Upper lobe of right lung (tissue), 1 donor: Measurements from ENCODE around the gene FKBP10. TPM values are rescaled to one million over a fixed set of nuclear protein-coding genes. Genes with fewer than 3 reads are reported as not detected.

ENCODE experiments used
- ATAC-seq: fragments of 200-7000 bp; cut with Tn5 transposase; one replicate; pipeline ENCODE4 v1.9.1; 2020; ENCODE audit warnings: mild to moderate bottlenecking, moderate library complexity
- DNase-seq: peaks from one replicate; pipeline ENCODE4 v3.0.0-alpha.2; 2020
- H3K27ac ChIP-seq: fragments of 200-600 bp; one replicate; pipeline ENCODE4 v1.8.0; 2022
- H3K27me3 ChIP-seq: fragments of 200-600 bp; one replicate; pipeline ENCODE4 v1.8.0; 2022; ENCODE audit warnings: mild to moderate bottlenecking
- H3K36me3 ChIP-seq: fragments of 200-600 bp; one replicate; pipeline ENCODE4 v1.8.0; 2022
- H3K4me1 ChIP-seq: fragments of 200-600 bp; one replicate; pipeline ENCODE4 v1.8.0; 2022
- H3K4me3 ChIP-seq: fragments of 200-600 bp; one replicate; pipeline ENCODE4 v1.8.0; 2022; ENCODE audit warnings: mild to moderate bottlenecking
- H3K9me3 ChIP-seq: fragments of 200-600 bp; one replicate; pipeline ENCODE4 v1.8.0; 2022
- CTCF ChIP-seq: fragments of 200-600 bp; IDR thresholded peaks from one replicate; pipeline ENCODE4 v1.8.0; 2022; ENCODE audit warnings: antibody characterized with exemption
- intact Hi-C: fragments of 100-400 bp; cut with DNase I; formaldehyde crosslinking; loops from one replicate; pipeline ENCODE4 v1.11.0; 2022
- total RNA-seq: library from RNA; stranded (reverse); fragmentation: NEBNext Ultra II Directional; extraction: Animal tissue kit (Norgen Biotek cat#: 25700); gene quantifications from one replicate; pipeline ENCODE4 v1.2.1, GENCODE V29; 2021
- donor health status: DM: no; HTN: yes; CAD: no; lungs with severe emphysema.

Gene FKBP10
- total RNA-seq, 1 donor from 2014 or later, result 34.5 TPM

DNA sequence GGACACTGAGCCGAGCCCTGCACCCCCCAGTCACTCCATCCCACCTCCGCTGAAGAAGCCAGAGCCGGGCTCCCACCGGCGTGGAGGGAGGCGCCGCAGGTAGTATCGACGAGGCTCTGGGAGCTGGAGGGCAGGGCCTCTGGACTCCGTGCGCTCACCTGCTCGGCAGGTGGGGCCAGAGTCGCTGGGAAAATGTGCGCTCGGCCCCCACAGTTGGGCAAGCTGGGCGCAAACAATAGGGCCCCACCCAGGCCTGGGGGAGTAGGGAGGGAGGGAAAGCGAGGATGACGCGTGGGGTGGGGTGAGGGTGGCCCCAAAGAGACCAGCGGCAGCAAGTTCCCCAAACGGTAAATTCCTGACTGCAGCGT lies 27.0 kb upstream of the FKBP10 start:
- peak overlapping the region; percentile 87 for H3K27ac ChIP-seq
- H3K27me3 ChIP-seq, result no peaks in the 10 kb centered on the region
- no peak for TF ChIP-seq CTCF
- H3K9me3 ChIP-seq, result no peaks in the 10 kb centered on the region
- ATAC-seq, result peak; percentile 53
- peak overlapping the region; percentile 77 for H3K4me3 ChIP-seq
- no peaks in the 10 kb centered on the region for H3K36me3 ChIP-seq
- intact Hi-C loops, result no loop called here
- peaks cover 41% of the 10 kb centered on the region for H3K4me1 ChIP-seq
- DNase-seq, result peak; percentile 86

DNA sequence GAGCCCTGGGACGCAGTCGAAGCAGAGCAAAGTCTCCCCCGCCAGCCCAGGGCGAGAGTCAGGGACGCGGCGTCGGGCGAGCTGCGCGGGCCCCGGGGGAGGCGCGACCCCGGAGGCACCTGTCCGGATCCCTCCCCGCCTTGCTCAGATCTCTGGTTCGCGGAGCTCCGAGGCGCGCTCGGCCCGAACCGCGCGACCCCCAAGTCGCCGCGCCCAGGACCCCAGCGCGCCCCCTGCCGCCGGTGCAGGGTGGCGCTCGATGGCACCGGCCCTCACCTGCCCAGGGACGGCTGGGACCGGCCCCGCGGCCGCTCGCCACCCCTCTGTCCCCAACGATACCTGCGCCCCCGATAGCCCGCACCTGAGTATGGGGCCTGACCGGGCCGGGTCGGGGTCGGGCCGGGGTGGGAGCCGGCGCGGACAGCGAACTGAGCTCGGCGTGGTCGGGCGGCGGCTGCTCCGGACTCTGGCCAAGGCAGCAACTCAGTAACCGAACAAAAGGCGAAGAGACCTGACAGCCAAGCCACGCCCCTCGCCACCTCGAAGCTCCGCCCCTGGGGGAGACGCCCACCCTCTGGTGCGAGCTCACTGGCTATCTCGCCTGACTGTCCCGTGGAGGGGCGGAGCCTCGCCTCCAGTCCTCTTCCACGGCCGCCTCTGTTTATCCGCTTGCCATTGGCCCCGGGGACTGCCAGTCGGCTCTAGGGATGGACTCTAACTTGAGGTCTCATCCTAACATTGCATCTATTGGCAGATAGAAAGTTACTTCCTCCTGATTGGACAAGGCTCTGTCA lies 26.4 kb upstream of the FKBP10 start, which contains the start of gene JUP:
JUP (minus strand) TSS at position 485 of the 794 bp plus-strand sequence. CDS start 14,857 bp downstream, outside the sequence.
- peak; percentile 96 for ATAC-seq
- Histone ChIP-seq H3K4me1 (peaks cover 37% of the 10 kb centered on the region), H3K27ac (peak within 1 kb of the TSS; percentile 87), H3K36me3 (no peaks in the 10 kb centered on the region), H3K9me3 (no peaks in the 10 kb centered on the region), H3K27me3 (no peaks in the 10 kb centered on the region), H3K4me3 (peak within 1 kb of the TSS; percentile 77)
- intact Hi-C loops, result no loop called here
- DNase-seq, result peak; percentile 100
- TF ChIP-seq CTCF, result peak; percentile 64

GRCh38 chr17:41787021-41787418 lies 25.8 kb upstream of the FKBP10 start:
- no peak for DNase-seq
- no peak for ATAC-seq
- intact Hi-C loops, result no loop called here
- Histone ChIP-seq H3K4me3 (no peak overlapping the region), H3K27ac (peak overlapping the region; percentile 12), H3K4me1 (peaks cover 31% of the 10 kb centered on the region), H3K9me3 (no peaks in the 10 kb centered on the region), H3K27me3 (no peaks in the 10 kb centered on the region), H3K36me3 (no peaks in the 10 kb centered on the region)
- no peak for TF ChIP-seq CTCF

- Histone ChIP-seq H3K4me3 (no peak overlapping the region), H3K4me1 (peaks cover 32% of the 10 kb centered on the region), H3K27ac (peak overlapping the region; percentile 55), H3K9me3 (no peaks in the 10 kb centered on the region), H3K27me3 (no peaks in the 10 kb centered on the region), H3K36me3 (no peaks in the 10 kb centered on the region)
- peak; percentile 80 for DNase-seq
- intact Hi-C loops, result no loop called here
- no peak for TF ChIP-seq CTCF
- peak; percentile 87 for ATAC-seq
These were observed 19.7 kb upstream of the FKBP10 start for GRCh38 chr17:41792845-41793783.

DNA sequence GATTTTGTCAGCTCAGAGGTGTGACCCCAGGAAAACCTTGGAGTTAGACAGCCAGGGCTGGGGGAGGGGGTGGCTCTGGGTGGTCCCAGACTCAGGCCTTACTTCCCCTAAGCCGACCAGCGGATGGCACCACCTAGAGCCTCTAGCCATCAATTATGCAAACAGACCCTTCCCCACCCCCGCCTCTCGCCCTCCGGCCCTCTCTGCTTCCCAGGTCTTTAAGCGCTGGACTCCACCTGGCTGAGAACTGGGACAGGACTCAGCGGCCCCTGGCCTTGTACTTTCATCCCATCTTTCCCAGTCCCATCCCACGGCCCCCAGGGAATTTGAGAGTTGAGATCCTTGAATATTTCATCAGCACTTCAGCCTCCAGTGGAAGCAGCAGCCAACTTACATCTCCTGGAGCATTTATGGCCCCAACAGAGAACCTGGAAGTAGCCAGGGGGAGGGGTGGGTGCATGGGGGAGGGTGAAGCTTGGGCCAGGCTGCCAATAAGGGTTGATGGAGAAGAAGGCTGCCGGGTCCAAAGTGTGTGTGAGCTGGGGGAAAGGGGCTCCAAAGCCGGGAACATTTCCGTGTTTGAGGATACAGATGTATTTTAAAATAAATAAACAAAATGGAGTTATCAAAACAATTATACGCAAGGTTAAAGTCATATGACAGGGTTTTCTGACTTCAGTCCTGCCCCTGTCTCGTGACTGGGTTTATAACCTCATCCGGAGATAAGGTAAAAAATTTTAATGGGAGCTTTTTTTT lies 18.8 kb upstream of the FKBP10 start:
- peak overlapping the region; percentile 55 for H3K27ac ChIP-seq
- intact Hi-C loops, result no loop called here
- no peak for TF ChIP-seq CTCF
- H3K4me1 ChIP-seq, result peaks cover 25% of the 10 kb centered on the region
- ATAC-seq (no peak), DNase-seq (no peak)
- H3K9me3 ChIP-seq, result no peaks in the 10 kb centered on the region
- no peaks in the 10 kb centered on the region for H3K27me3 ChIP-seq
- no peak overlapping the region for H3K4me3 ChIP-seq
- no peaks in the 10 kb centered on the region for H3K36me3 ChIP-seq
